Hematopoietic multipotent progenitor cell treated with erythropoietin and hydrocortisone succinate and interleukin-3 and kit ligand, for 17 days (in vitro differentiated cells): ENCODE measurements around the gene COL23A1.
"Not testable (repeated sequence)": the region's sequence is repeated elsewhere in the genome, so short reads cannot be mapped to it uniquely, and the experiment has no call there.

ENCODE experiments used
- DNase-seq: peaks from one replicate; pipeline ENCODE4 v3.0.0-alpha.2; 2015; ENCODE audit warnings: low spot score

COL23A1 gene

GRCh38 chr5:178304016-178304415 lies 286.2 kb downstream of the COL23A1 start:
- no peak for DNase-seq

- DNase-seq: not testable (repeated sequence)
These were observed 287.9 kb downstream of the COL23A1 start for GRCh38 chr5:178302321-178302720.

- no peak for DNase-seq
These were observed 288.6 kb downstream of the COL23A1 start for GRCh38 chr5:178301641-178302040.

GRCh38 chr5:178298283-178298807 lies 291.8 kb downstream of the COL23A1 start:
- no peak for DNase-seq

DNA sequence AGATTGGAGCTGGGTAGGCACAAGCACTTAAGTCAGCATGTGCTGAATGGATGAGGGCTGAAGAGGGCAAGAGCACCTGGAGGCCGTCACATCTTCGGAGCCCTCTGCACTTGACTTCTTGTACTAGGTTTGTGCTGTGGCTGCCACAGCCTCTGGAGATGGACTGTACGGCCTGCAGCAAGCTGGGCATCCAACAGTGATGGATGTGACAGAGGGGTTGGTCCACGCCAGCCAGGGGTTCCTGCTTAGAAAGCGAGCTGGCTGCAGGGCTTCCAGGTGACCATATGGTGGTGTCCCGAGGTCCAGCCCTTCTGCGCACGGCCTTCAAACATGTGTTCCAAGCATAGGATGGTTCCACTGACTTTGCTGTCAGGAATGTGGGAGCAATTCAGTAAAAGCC lies 292.4 kb downstream of the COL23A1 start:
- no peak for DNase-seq

GRCh38 chr5:178296066-178296465 lies 294.1 kb downstream of the COL23A1 start:
- DNase-seq: no peak

- no peak for DNase-seq
These were observed 294.6 kb downstream of the COL23A1 start for GRCh38 chr5:178295589-178295988.

DNA sequence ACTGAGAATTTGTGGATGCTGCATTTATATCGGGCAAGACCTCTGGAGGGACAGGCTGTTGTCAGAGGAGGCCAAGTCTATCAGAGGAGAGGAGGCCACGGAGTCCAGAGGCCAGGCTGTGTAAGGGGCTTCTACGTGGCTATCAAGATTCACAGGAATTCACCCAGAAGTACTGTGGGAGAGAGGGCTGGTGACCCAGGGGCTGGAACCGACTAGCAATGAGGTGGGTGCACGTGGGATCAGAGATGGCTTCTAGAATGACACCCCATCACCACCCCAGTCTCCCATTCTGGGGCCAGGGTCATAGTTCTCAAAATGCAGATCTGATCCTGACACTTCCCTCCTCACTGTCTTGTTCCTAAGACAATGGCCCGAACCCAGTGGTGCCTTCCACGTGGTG lies 296.4 kb downstream of the COL23A1 start:
- DNase-seq: no peak

GRCh38 chr5:178293400-178293799 lies 296.8 kb downstream of the COL23A1 start:
- DNase-seq: no peak

DNA sequence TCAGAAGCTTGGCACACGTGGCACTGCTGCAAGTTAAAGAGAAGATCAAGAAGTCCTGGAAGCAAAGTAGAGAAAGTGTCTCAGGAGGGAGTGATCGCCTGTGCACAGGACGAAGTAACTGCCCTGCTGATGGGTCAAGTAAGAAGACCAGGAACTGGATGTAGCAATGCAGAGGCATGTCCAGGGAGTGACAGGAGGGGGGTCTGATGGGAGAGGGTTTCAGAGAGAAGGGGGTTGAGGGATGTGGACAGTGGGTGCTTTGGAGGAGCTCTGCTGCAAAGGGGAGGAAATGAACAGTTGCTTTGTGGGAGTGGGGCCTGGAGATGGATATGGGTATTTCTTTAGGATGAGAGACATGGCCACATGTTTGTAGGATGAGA lies 297.4 kb downstream of the COL23A1 start:
- DNase-seq: no peak

DNA sequence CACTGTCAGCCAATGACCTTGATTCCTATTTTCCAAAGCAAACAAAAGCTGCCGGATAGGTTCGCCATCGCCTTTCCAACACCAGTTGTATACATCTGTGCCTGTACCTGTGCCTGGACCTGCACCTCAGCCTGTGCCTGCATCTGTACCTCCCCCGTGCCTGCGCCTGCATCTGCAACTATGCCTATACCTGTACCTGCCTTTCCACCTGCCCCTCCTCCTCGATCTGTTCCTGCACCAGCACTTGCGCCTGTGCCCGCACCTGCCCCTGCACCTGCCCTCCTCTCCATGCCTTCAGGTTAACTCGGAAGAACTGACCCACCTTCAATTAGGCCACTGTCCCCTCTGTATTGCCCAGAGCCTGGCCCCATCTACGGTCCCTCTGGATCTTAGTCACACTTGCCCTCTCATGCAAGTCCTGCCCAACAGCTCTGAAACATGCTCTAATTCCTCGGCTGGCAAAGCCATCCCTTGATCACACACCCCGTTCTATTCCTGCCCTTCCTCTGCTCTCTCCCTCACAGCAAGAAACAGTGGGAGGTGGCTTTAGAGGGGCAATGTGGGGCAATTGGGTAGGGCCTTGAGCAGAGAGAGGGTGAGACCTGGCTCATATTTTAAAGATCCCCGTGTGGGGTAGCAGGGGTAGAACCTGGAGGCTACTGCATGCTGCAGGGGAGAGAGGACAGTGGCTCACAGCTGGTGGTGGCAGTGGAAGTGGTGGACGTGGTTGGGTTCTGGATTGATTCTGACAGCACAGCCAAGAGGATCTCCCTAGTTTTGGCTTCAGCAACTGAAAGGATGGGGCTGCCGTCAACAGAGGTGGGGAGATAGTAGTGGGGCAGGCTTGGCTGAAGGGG lies 298.0 kb downstream of the COL23A1 start:
- DNase-seq: no peak

GRCh38 chr5:178291161-178291561 lies 299.0 kb downstream of the COL23A1 start:
- DNase-seq: no peak

GRCh38 chr5:178290376-178290775 lies 299.8 kb downstream of the COL23A1 start:
- no peak for DNase-seq

GRCh38 chr5:178289438-178289837 lies 300.8 kb downstream of the COL23A1 start:
- no peak for DNase-seq

DNA sequence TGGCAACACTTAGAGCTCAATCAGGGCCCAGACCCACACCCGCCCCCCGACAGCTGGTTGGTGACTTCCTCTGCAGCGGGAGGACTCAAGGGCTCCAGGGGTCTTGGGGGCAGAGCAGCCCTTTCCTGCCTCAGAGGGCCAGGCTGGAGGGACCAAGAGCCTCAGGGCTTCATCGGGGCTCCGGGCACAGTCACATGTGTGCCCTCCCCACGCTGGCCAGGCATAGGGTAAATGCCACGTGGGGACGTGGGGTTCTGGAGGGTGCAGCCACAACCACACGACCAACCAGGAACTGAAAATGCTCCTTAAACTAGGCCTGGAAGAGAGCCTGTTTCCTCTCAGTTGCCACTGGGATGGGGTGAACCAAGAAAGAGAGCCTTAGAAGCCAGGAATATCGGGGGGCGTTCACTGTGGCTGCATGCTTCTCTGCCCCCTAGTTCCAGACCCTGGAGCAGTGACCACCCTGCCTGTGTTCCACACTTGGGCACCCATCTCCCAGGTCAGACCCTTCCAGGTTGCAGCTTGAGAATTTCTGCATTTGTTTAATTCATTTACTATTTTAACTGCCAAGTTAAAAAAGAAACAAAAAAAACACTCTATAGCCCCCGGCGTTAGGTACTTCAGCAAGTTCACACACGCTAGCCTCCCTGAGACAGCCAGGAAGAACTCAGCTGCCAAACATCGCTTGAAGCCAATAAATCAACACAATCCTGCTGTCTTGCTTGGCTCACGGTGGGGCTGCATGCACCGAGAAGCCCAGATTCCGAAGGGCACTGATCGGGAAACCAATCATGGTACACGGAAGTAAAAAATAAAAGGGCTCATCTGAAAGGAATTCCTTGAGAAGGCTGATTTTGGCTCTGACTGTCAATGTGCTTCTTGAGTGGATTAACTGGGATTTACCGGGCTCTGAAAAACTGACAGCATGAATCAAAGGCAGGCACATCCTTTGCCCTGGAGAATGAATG lies 301.5 kb downstream of the COL23A1 start:
- DNase-seq: no peak

- no peak for DNase-seq
These were observed 302.4 kb downstream of the COL23A1 start for GRCh38 chr5:178287791-178288105.

DNA sequence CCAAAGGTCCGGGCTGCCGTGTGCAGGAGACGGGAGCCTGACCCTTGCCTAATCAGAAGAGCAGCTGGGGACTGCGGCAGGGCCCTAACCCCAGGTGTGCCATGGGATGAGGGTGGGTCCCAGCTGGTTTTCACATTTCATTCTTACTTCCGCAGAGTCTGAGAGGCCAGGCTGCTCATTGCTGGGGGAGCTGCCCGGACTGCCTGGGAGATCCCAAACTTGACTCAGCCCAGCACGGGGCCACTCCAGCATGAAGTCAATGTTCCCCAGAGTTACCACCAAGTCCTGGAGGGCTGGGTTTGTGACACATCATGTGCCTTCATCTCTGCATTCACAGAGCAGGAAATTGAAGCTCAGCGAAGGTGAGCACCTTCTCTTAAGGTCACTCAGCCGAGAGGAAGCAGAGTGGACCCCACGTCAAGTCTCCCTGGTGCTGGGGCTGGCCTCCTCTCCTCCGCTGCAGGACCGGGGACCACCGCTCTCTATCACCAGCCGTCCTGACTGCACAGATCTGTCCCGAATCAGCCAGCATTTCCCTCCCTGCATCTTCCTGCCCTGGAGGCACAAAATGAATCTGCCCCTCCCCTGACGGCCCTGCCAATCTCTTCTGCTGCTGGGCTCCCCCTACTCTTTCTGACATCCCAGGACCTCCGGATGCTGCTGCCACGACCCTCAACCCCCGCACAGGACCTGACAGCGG lies 303.0 kb downstream of the COL23A1 start:
- DNase-seq: no peak

DNA sequence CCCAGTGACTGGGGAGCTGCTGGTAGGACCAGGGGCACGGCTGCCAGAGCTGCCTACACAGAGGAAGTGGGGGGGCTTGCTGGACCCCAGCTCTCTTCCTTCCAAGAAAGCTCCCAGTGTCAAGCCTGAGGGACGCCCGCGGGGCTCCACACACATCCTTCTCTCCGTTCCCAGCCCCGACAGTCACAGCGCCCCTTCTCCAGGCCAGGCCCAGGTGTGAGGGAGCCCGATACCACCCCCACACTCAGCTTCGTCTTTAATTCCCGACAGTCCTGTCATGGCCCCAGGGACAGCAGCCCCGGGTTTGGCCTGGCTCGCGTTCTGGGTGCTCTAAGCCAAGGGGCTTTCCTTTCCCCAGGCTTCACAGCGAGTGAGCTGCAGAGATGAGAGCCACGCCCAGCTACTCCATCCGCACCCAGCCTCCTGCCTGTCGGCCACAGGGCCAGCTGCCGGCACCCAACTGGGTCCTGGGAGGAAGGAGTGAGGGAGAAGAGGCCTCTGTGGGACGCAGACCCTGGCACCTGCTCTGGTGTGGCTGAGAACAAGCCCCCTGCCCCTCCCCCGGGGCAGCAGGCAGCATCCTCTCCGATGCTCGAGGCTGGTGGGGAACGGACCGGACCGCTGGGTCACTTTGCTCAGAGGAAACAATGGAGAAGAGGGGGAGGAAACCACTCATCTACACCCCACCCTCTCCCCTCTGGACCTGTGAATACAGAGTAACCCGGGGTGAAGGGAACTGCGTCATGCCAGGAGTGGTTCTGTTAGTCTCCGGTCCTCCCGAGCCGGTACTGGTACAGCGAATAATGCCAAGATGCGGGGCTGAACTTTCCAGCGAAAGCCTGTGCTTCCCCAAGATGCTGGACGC lies 303.7 kb downstream of the COL23A1 start:
- DNase-seq: no peak

GRCh38 chr5:178285399-178286225 lies 304.6 kb downstream of the COL23A1 start:
- DNase-seq: no peak

- DNase-seq: no peak
These were observed 305.2 kb downstream of the COL23A1 start for GRCh38 chr5:178284996-178285395.
